ENCODE data around the gene CXCL10. TPM values are rescaled to one million over a fixed set of nuclear protein-coding genes. Genes with fewer than 3 reads are reported as not detected.

The CXCL10 gene
- total and polyA plus RNA-seq, 2 of the 4 experiments (the other 2 are of a cell fraction), result 0.15 to 0.18 TPM

- dilution Hi-C loops (cut with HindIII; ENCODE audit: low sequenced_read_pairs, unreplicated experiment), result no loop called here
- Histone ChIP-seq H3K9ac (ENCODE audit: low read depth, low read length) (no peak overlapping the region), H2BK15ac (ENCODE audit: low read depth, low read length) (peak overlapping the region; percentile 81; the same call in 2 of the 3 replicates), H3K4me3 (ENCODE audit: insufficient read depth, low read depth, low read length) (no peak overlapping the region), H3K4ac (ENCODE audit: low read depth, low read length) (peak overlapping the region; percentile 4; the same call in 1 of the 2 replicates), H3K27ac (ENCODE audit: insufficient read depth, low read length) (no peak overlapping the region), H3K23ac (ENCODE audit: low read depth, low read length) (no peak overlapping the region), H3K14ac (replicated peaks; ENCODE audit: low read depth, low read length) (no peak overlapping the region), H4K20me1 (ENCODE audit: insufficient read depth, low read length) (no peaks in the 10 kb centered on the region), H2AK5ac (ENCODE audit: low read depth, low read length) (peak overlapping the region; percentile 80), H2AFZ (replicated peaks; ENCODE audit: low read length, poor library complexity) (no peak overlapping the region), H3K4me1 (ENCODE audit: control insufficient read depth, insufficient read depth, low read length) (peaks cover 10% of the 10 kb centered on the region), H3K9me3 (ENCODE audit: control insufficient read depth, insufficient read depth, low read length) (no peaks in the 10 kb centered on the region), H2BK120ac (ENCODE audit: low read depth, low read length) (peak overlapping the region; percentile 4; the same call in 1 of the 2 replicates), H3K9me1 (ENCODE audit: insufficient read depth, low read length) (peaks cover 5% of the 10 kb centered on the region; the same call in 1 of the 2 replicates), H4K8ac (ENCODE audit: low read depth in 2 of 2, low read length in 2 of 2) (no peak overlapping the region), H3K27me3 (ENCODE audit: control insufficient read depth, insufficient read depth, low read length) (no peaks in the 10 kb centered on the region), H3K79me1 (ENCODE audit: low read depth in 1 of 2, low read length in 2 of 2) (no peaks in the 10 kb centered on the region), H2AK9ac (replicated peaks; ENCODE audit: low read depth, low read length, poor library complexity) (no peak overlapping the region), H3K4me2 (ENCODE audit: low read depth, low read length) (no peak overlapping the region), H3K36me3 (ENCODE audit: control insufficient read depth, insufficient read depth, low read length) (no peaks in the 10 kb centered on the region), H4K91ac (ENCODE audit: insufficient read depth, low read depth, low read length) (peak overlapping the region; percentile 48), H3K18ac (ENCODE audit: low read depth, low read length) (no peak overlapping the region), H4K5ac (ENCODE audit: low read depth, low read length) (no peak overlapping the region), H2BK20ac (ENCODE audit: low read depth, low read length) (no peak overlapping the region), H2BK5ac (ENCODE audit: low read depth, low read length, poor library complexity, severe bottlenecking) (no peak overlapping the region), H3K56ac (ENCODE audit: extremely low read depth, insufficient read depth, low read length) (no peak overlapping the region)
- TF ChIP-seq, protein P1, sequence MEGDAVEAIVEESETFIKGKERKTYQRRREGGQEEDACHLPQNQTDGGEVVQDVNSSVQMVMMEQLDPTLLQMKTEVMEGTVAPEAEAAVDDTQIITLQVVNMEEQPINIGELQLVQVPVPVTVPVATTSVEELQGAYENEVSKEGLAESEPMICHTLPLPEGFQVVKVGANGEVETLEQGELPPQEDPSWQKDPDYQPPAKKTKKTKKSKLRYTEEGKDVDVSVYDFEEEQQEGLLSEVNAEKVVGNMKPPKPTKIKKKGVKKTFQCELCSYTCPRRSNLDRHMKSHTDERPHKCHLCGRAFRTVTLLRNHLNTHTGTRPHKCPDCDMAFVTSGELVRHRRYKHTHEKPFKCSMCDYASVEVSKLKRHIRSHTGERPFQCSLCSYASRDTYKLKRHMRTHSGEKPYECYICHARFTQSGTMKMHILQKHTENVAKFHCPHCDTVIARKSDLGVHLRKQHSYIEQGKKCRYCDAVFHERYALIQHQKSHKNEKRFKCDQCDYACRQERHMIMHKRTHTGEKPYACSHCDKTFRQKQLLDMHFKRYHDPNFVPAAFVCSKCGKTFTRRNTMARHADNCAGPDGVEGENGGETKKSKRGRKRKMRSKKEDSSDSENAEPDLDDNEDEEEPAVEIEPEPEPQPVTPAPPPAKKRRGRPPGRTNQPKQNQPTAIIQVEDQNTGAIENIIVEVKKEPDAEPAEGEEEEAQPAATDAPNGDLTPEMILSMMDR (conservative IDR thresholded peaks at IDR 0.05; ENCODE audit: low read depth, low read length), result no peak
- no peak for TF ChIP-seq FOS (IDR thresholded peaks at IDR 0.05; ENCODE audit: low read depth, low read length)
- no peak for TF ChIP-seq ELK1 (IDR thresholded peaks at IDR 0.05; ENCODE audit: borderline replicate concordance, low read depth, low read length)
- TF ChIP-seq CHD1 (IDR thresholded peaks at IDR 0.05; ENCODE audit: low read depth, low read length), result no peak
- no peak for TF ChIP-seq RAD21 (IDR thresholded peaks at IDR 0.05; ENCODE audit: low read length)
- no peak for TF ChIP-seq MAFK (IDR thresholded peaks at IDR 0.05; ENCODE audit: low read depth, low read length)
- no peak for TF ChIP-seq CEBPB (IDR thresholded peaks at IDR 0.05; ENCODE audit: low read depth, low read length)
- no peak for TF ChIP-seq POLR2A (IDR thresholded peaks at IDR 0.05; ENCODE audit: low read depth, low read length)
- no peak for TF ChIP-seq SMC3 (IDR thresholded peaks at IDR 0.05; ENCODE audit: low read depth, low read length)
- no peak for TF ChIP-seq MAZ (IDR thresholded peaks at IDR 0.05; ENCODE audit: borderline replicate concordance, low read depth, low read length)
- TF ChIP-seq RFX5 (IDR thresholded peaks at IDR 0.05; ENCODE audit: low read depth, low read length), result no peak
- TF ChIP-seq RCOR1 (IDR thresholded peaks at IDR 0.05; ENCODE audit: insufficient replicate concordance, low read length), result no peak
- no peak for TF ChIP-seq NFE2L2 (IDR thresholded peaks at IDR 0.05; ENCODE audit: low read depth, low read length)
- no peak for TF ChIP-seq BHLHE40 (IDR thresholded peaks at IDR 0.05; ENCODE audit: low read depth, low read length)
- TF ChIP-seq, protein P2, sequence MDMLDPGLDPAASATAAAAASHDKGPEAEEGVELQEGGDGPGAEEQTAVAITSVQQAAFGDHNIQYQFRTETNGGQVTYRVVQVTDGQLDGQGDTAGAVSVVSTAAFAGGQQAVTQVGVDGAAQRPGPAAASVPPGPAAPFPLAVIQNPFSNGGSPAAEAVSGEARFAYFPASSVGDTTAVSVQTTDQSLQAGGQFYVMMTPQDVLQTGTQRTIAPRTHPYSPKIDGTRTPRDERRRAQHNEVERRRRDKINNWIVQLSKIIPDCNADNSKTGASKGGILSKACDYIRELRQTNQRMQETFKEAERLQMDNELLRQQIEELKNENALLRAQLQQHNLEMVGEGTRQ (IDR thresholded peaks at IDR 0.05; ENCODE audit: low read depth, low read length), result no peak
- no peak for TF ChIP-seq MXI1 (IDR thresholded peaks at IDR 0.05; ENCODE audit: borderline replicate concordance, low read depth, low read length)
- DNase-seq, result no peak
- no TSS peak for BruUV-seq (replicated peaks)
- ChIA-PET CTCF (no interaction called here), POLR2A (ENCODE audit: unreplicated experiment) (no interaction called here)
- in situ Hi-C loops (cut with MboI; ENCODE audit: low sequenced_read_pairs), result no loop called here
- 100% methylated on average over 1 of the region's 2 CpGs; no CpG with 5 or more reads in 1 of the 2 experiments for WGBS, 2 experiments (ENCODE audit: extremely low coverage in 2 of 2, insufficient read length in 1 of 2)
- ATAC-seq (ENCODE audit: low read depth), result no peak
- intact Hi-C loops (cut with micrococcal nuclease), result no loop called here
Measured at GRCh38 chr4:76016393-76016792, 6.9 kb downstream of the CXCL10 start.
